K562 (cell line): ENCODE measurements around the gene NRARP. TPM values are rescaled to one million over a fixed set of nuclear protein-coding genes. Genes with fewer than 3 reads are reported as not detected.
A peak's percentile ranks its signal among the peaks of the same experiment; 100 is the strongest.

Source experiments
- BRD9 ChIP-seq: fragments of 450-650 bp; IDR thresholded peaks from 2 replicates; pipeline ENCODE4 v1.6.1; 2018; ENCODE audit warnings: low read depth; ENCODE audit not compliant: partially characterized antibody
- CBX3 ChIP-seq, 2 experiments: IDR thresholded peaks; 1 replicate in 1 of 2; 2 replicates in 1 of 2; pipeline ENCODE4 v1.6.1; 2012; ENCODE audit warnings: inconsistent platforms in 2 of 2, low read length in 2 of 2, borderline replicate concordance in 1 of 2, control low read depth in 1 of 2
- EZH2 ChIP-seq: IDR thresholded peaks from 2 replicates; pipeline ENCODE4 v1.6.1; 2012; ENCODE audit warnings: low read depth, mild to moderate bottlenecking, inconsistent platforms, low read length, borderline replicate concordance
- FOS ChIP-seq: IDR thresholded peaks from 3 replicates; pipeline ENCODE4 v1.6.1; 2011; ENCODE audit not compliant: insufficient read length; ENCODE audit errors: extremely low read depth
- HOMEZ ChIP-seq: fragments of 250-450 bp; sonication (Bioruptor Pico); IDR thresholded peaks from 2 replicates; pipeline ENCODE4 v1.4.0; 2020; ENCODE audit warnings: mild to moderate bottlenecking, moderate library complexity
- JUNB ChIP-seq: fragments of 450-650 bp; formaldehyde crosslinking; conservative IDR thresholded peaks from 2 replicates; pipeline ENCODE4 v1.4.0; 2020; ENCODE audit warnings: mild to moderate bottlenecking
- KDM4B ChIP-seq, 2 experiments: fragments of 450-650 bp in 1 of 2; sonication (generic) in 1 of 2; IDR thresholded peaks; 2 replicates each; pipeline ENCODE4 v1.6.1; 2016 to 2017; ENCODE audit warnings: borderline replicate concordance in 2 of 2, antibody characterized with exemption in 1 of 2, low read depth in 1 of 2, mild to moderate bottlenecking in 1 of 2
- MAX ChIP-seq: sonication (generic); formaldehyde crosslinking; IDR thresholded peaks from 2 replicates; pipeline ENCODE4 v1.9.0; 2022; ENCODE audit warnings: mild to moderate bottlenecking, missing genetic modification reagents
- MED1 ChIP-seq: sonication (generic); formaldehyde crosslinking; IDR thresholded peaks from 2 replicates; pipeline ENCODE4 v1.8.1; 2023; ENCODE audit warnings: missing genetic modification reagents, borderline replicate concordance
- MTA3 ChIP-seq: fragments of 450-650 bp; formaldehyde crosslinking; IDR thresholded peaks from 2 replicates; pipeline ENCODE4 v1.6.1; 2017; ENCODE audit warnings: mild to moderate bottlenecking, borderline replicate concordance
- NFATC3 ChIP-seq: fragments of 450-650 bp; IDR thresholded peaks from 2 replicates; pipeline ENCODE4 v1.6.1; 2017; ENCODE audit warnings: mild to moderate bottlenecking
- NKRF ChIP-seq: fragments of 450-650 bp; IDR thresholded peaks from 2 replicates; pipeline ENCODE4 v1.6.1; 2016; ENCODE audit warnings: borderline replicate concordance
- NUFIP1 ChIP-seq: fragments of 450-650 bp; IDR thresholded peaks from 2 replicates; pipeline ENCODE4 v1.6.1; 2018; ENCODE audit not compliant: partially characterized antibody
- OTX1 ChIP-seq: fragments of 450-650 bp; formaldehyde crosslinking; IDR thresholded peaks from 2 replicates; pipeline ENCODE4 v1.4.0; 2022; ENCODE audit warnings: mild to moderate bottlenecking
- PHF21A ChIP-seq: fragments of 450-650 bp; IDR thresholded peaks from 2 replicates; pipeline ENCODE4 v1.6.1; 2017; ENCODE audit warnings: low read depth, borderline replicate concordance
- SOX6 ChIP-seq: fragments of 450-650 bp; IDR thresholded peaks from 2 replicates; pipeline ENCODE4 v1.6.1; 2014; ENCODE audit warnings: mild to moderate bottlenecking
- TEAD2 ChIP-seq: fragments of 450-650 bp; IDR thresholded peaks from 2 replicates; pipeline ENCODE4 v1.6.1; 2016; ENCODE audit warnings: missing genetic modification characterization, control low read depth, missing compliant biosample characterization
- U2AF2 ChIP-seq: fragments of 200-400 bp; formaldehyde crosslinking; optimal IDR thresholded peaks from 2 replicates; pipeline ENCODE3; 2017; ENCODE audit warnings: low read depth, mild to moderate bottlenecking, low read length
- ZC3H4 ChIP-seq: sonication (generic); formaldehyde crosslinking; IDR thresholded peaks from 2 replicates; pipeline ENCODE4 v1.9.0; 2021; ENCODE audit warnings: missing genetic modification reagents, borderline replicate concordance
- ZNF165 ChIP-seq: fragments of 250-450 bp; sonication (Bioruptor Pico); IDR thresholded peaks from 2 replicates; pipeline ENCODE4 v1.4.0; 2020; ENCODE audit warnings: borderline replicate concordance
- ZNF212 ChIP-seq: fragments of 450-650 bp; formaldehyde crosslinking; IDR thresholded peaks from 2 replicates; pipeline ENCODE4 v1.4.0; 2020; ENCODE audit warnings: mild to moderate bottlenecking
- ZNF589 ChIP-seq: fragments of 200-800 bp; sonication (Bioruptor generic); IDR thresholded peaks from 2 replicates; pipeline ENCODE4 v1.6.1; 2016; ENCODE audit warnings: low read depth, missing genetic modification characterization, missing compliant biosample characterization
- polyA plus RNA-seq, 8 experiments: library from polyadenylated mRNA; depleted of rRNA in 4 of 8; stranded (reverse) in 5 of 8; unstranded in 3 of 8; fragments of >200 nt; fragmentation: Nextera tagmentation in 2 of 8; fragmentation: Illumina TruSeq in 1 of 8; extraction: Ambion mirVana in 2 of 8; extraction: Trizol in 1 of 8; gene quantifications; 2 replicates each; pipeline versions ENCODE4 v1.2.1 to v1.2.3, GENCODE V29; 2011 to 2014; ENCODE audit warnings: inconsistent platforms in 1 of 8, missing spikeins in 1 of 8
- total RNA-seq, 7 experiments: library from RNA; depleted of rRNA in 6 of 7; stranded (reverse); fragments of >200 nt in 6 of 7; fragmentation: Illumina TruSeq in 2 of 7; extraction: Trizol in 2 of 7; gene quantifications; 2 replicates each; pipeline versions ENCODE4 v1.2.1 to v1.2.3, GENCODE V29; 2011 to 2021; ENCODE audit warnings: low replicate concordance in 1 of 7
- TF ChIP-seq, protein P1 (sequence below): sonication (generic); formaldehyde crosslinking; IDR thresholded peaks from 2 replicates; pipeline ENCODE4 v1.9.0; 2022; ENCODE audit warnings: mild to moderate bottlenecking, missing genetic modification reagents

Gene NRARP
- total and polyA plus RNA-seq, 9 of the 15 experiments (the other 6 are each of a cell fraction or from before 2014, with no cell fraction given), result 2.0 to 24.5 (median 7.2) TPM; not detected in 2

DNA sequence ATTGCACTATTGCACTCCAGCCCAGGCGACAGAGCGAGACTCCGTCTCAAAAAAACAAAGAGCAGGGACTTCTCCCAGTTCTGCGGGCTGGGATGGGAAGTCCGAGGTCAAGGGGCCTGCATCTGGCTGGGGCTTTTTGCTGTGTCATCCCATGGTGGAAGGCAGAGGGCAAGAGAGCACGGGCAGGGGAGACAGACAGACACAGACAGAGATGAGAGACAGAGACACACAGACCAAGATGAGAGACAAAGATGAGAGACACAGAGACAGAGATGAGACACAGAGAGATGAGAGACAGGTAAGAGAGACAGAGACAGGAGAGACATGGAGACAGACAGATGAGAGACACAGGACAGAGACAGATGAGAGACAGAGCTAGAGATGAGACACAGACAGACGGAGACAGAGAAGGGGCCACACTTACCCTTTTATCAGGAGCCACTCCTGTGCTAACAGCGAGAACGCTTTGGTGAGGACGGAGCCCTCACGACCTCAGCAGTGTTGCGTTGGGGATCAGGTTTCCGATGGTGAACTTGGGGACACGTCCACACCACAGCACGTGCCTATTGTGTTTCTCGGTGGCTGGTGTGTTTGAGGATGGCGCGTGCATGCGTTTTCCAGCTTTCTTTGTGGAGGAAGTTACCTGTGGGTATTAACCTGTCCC lies 33.4 kb downstream of the NRARP start (continued):
- TF ChIP-seq PHF21A, result no peak
- TF ChIP-seq U2AF2, result no peak
- TF ChIP-seq MED1 (CRISPR knock-in tag), result no peak
- TF ChIP-seq EZH2, result no peak
- TF ChIP-seq FOS, result no peak
- peak; percentile 34; the same call in 1 of the 2 replicates for TF ChIP-seq ZC3H4 (CRISPR knock-in tag)
- peak; percentile 62; the same call in 1 of the 2 replicates for TF ChIP-seq SOX6
- TF ChIP-seq MAX, result peak; percentile 76
- TF ChIP-seq ZNF212 (CRISPR knock-in tag), result no peak
- no peak for TF ChIP-seq KDM4B (IDR thresholded peaks at IDR 0.05; ENCODE audit: borderline replicate concordance in 2 of 2, low read depth in 1 of 2)
- no peak for TF ChIP-seq NFATC3
- TF ChIP-seq CBX3 (IDR thresholded peaks at IDR 0.05; ENCODE audit: borderline replicate concordance in 1 of 2, low read length in 2 of 2), result no peak
- no peak for TF ChIP-seq JUNB (CRISPR knock-in tag)
- no peak for TF ChIP-seq HOMEZ (CRISPR knock-in tag)
- TF ChIP-seq NUFIP1, result no peak
- TF ChIP-seq OTX1 (CRISPR knock-in tag), result peak; percentile 90
- TF ChIP-seq, protein P1, sequence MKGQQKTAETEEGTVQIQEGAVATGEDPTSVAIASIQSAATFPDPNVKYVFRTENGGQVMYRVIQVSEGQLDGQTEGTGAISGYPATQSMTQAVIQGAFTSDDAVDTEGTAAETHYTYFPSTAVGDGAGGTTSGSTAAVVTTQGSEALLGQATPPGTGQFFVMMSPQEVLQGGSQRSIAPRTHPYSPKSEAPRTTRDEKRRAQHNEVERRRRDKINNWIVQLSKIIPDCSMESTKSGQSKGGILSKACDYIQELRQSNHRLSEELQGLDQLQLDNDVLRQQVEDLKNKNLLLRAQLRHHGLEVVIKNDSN (CRISPR knock-in tag), result peak; percentile 47
- peak; percentile 81; the same call in 1 of the 2 replicates for TF ChIP-seq NKRF
- peak; percentile 69 for TF ChIP-seq BRD9
- TF ChIP-seq ZNF589 (CRISPR knock-in tag), result 0 out of 2 replicates have a peak, but pooled peaks have one; percentile 26
- 0 out of 2 replicates have a peak, but pooled peaks have one; percentile 5 for TF ChIP-seq TEAD2 (tag)
- peak; percentile 50; the same call in 1 of the 2 replicates for TF ChIP-seq MTA3
- TF ChIP-seq ZNF165 (CRISPR knock-in tag), result no peak
